IPS-NIHi7 (cell line): ENCODE results near the gene RYR2.

Experiments used
- DNase-seq: peaks from one replicate; pipeline ENCODE4 v3.0.0; 2012; ENCODE audit warnings: mixed read lengths; ENCODE audit errors: extremely low spot score

Gene RYR2

GRCh38 chr1:237041795-237042525 is at the start of gene RYR2:
Gene RYR2 (plus strand): TSS chr1:237042184. CDS start chr1:237042522, 338 bp downstream.
- DNase-seq = peak; percentile 91

- DNase-seq = no peak
Measured at GRCh38 chr1:236992449-236992848, 49.5 kb upstream of the RYR2 start.

- DNase-seq = no peak
Measured at GRCh38 chr1:236994450-236994849, 47.5 kb upstream of the RYR2 start.

GRCh38 chr1:236997361-236997760 is 44.6 kb upstream of the RYR2 start:
- no peak for DNase-seq

- DNase-seq = peak; percentile 33
Measured at GRCh38 chr1:236997882-236998281, 44.1 kb upstream of the RYR2 start.

GRCh38 chr1:236998546-236998945 is 43.4 kb upstream of the RYR2 start:
- no peak for DNase-seq

- DNase-seq = no peak
Measured at GRCh38 chr1:237000191-237000590, 41.8 kb upstream of the RYR2 start.

- DNase-seq = no peak
Measured at GRCh38 chr1:237003516-237003915, 38.5 kb upstream of the RYR2 start.

GRCh38 chr1:237004116-237004515 is 37.9 kb upstream of the RYR2 start, which contains the start of gene MT1HL1:
Gene MT1HL1 (minus strand): TSS chr1:237004441. CDS start chr1:237004372, 69 bp downstream.
- DNase-seq = no peak

GRCh38 chr1:237005674-237006073 is 36.3 kb upstream of the RYR2 start:
- DNase-seq = no peak

GRCh38 chr1:237007147-237007881 is 34.7 kb upstream of the RYR2 start:
- no peak for DNase-seq

GRCh38 chr1:237009611-237010010 is 32.4 kb upstream of the RYR2 start:
- no peak for DNase-seq

- no peak for DNase-seq
Measured at GRCh38 chr1:237011432-237011831, 30.6 kb upstream of the RYR2 start.

- no peak for DNase-seq
Measured at GRCh38 chr1:237012361-237012760, 29.6 kb upstream of the RYR2 start.

GRCh38 chr1:237012788-237013383 is 29.1 kb upstream of the RYR2 start:
- no peak for DNase-seq

GRCh38 chr1:237013608-237014007 is 28.4 kb upstream of the RYR2 start:
- DNase-seq = no peak

GRCh38 chr1:237016626-237017025 is 25.4 kb upstream of the RYR2 start:
- DNase-seq = peak; percentile 37

GRCh38 chr1:237018896-237019295 is 23.1 kb upstream of the RYR2 start:
- DNase-seq = no peak

GRCh38 chr1:237025358-237026074 is 16.5 kb upstream of the RYR2 start:
- no peak for DNase-seq

- no peak for DNase-seq
Measured at GRCh38 chr1:237029240-237029639, 12.7 kb upstream of the RYR2 start.

- DNase-seq = no peak
Measured at GRCh38 chr1:237029850-237030535, 12.0 kb upstream of the RYR2 start.
